GM23338 (cell line): Measurements from ENCODE around the gene DACT2. TPM values are rescaled to one million over a fixed set of nuclear protein-coding genes. Genes with fewer than 3 reads are reported as not detected.

Source experiments
- ATAC-seq: fragments of 200-7000 bp; cut with Tn5 transposase; 3 replicates; pipeline ENCODE4 v1.9.1; 2020
- DNase-seq: peaks from one replicate; pipeline ENCODE4 v3.0.0-alpha.2; 2015; ENCODE audit warnings: low spot score
- H2AFZ ChIP-seq: fragments of 200-600 bp; sonication (generic); 2 replicates; pipeline ENCODE4 v1.8.0; 2016; ENCODE audit warnings: antibody characterized with exemption, mild to moderate bottlenecking, moderate library complexity
- H3F3A ChIP-seq: fragments of 200-600 bp; sonication (generic); replicated peaks from 2 replicates; pipeline ENCODE4 v1.8.0; 2017; ENCODE audit warnings: antibody characterized with exemption, mixed run types, low read depth
- H3K27ac ChIP-seq: fragments of 200-600 bp; sonication (generic); 2 replicates; pipeline ENCODE4 v1.6.1; 2016; ENCODE audit warnings: low read depth
- H3K27me3 ChIP-seq: fragments of 200-600 bp; sonication (generic); 2 replicates; pipeline ENCODE4 v1.8.0; 2016; ENCODE audit warnings: mild to moderate bottlenecking, mixed run types, moderate library complexity; ENCODE audit not compliant: insufficient read depth
- H3K36me3 ChIP-seq: fragments of 200-600 bp; sonication (generic); 2 replicates; pipeline ENCODE4 v1.8.0; 2016; ENCODE audit warnings: mild to moderate bottlenecking; ENCODE audit not compliant: insufficient read depth
- H3K4me1 ChIP-seq: fragments of 200-600 bp; sonication (generic); 2 replicates; pipeline ENCODE4 v1.8.0; 2016; ENCODE audit warnings: mild to moderate bottlenecking, moderate library complexity; ENCODE audit not compliant: insufficient read depth
- H3K4me2 ChIP-seq: fragments of 200-600 bp; sonication (generic); 2 replicates; pipeline ENCODE4 v1.7.1; 2017; ENCODE audit warnings: mixed run types
- H3K4me3 ChIP-seq: fragments of 200-600 bp; sonication (generic); 2 replicates; pipeline ENCODE4 v1.6.1; 2016; ENCODE audit warnings: mixed run types
- H3K79me2 ChIP-seq: fragments of 200-600 bp; sonication (generic); replicated peaks from 2 replicates; pipeline ENCODE4 v1.8.0; 2017; ENCODE audit warnings: mild to moderate bottlenecking; ENCODE audit not compliant: insufficient read depth
- H3K9me2 ChIP-seq: fragments of 200-600 bp; sonication (generic); 2 replicates; pipeline ENCODE4 v1.8.0; 2017; ENCODE audit not compliant: insufficient read depth
- H4K20me1 ChIP-seq: fragments of 200-600 bp; sonication (generic); replicated peaks from 2 replicates; pipeline ENCODE4 v1.8.0; 2017; ENCODE audit warnings: mild to moderate bottlenecking; ENCODE audit not compliant: insufficient read depth
- H3K27ac Mint-ChIP-seq: 2 replicates; pipeline ENCODE4 v1.8.0; 2020; ENCODE audit warnings: inconsistent platforms, mild to moderate bottlenecking, moderate library complexity, mixed read lengths
- H3K27me3 Mint-ChIP-seq: 3 replicates; pipeline ENCODE4 v1.8.0; 2022; ENCODE audit warnings: low read depth, mild to moderate bottlenecking, moderate library complexity, mixed read lengths, inconsistent platforms; ENCODE audit not compliant: insufficient read depth, poor library complexity
- H3K36me3 Mint-ChIP-seq: 3 replicates; pipeline ENCODE4 v1.8.0; 2021; ENCODE audit warnings: low read depth, mild to moderate bottlenecking, inconsistent platforms, moderate library complexity, mixed read lengths
- H3K4me1 Mint-ChIP-seq: 3 replicates; pipeline ENCODE4 v1.8.0; 2020; ENCODE audit warnings: mild to moderate bottlenecking, inconsistent platforms, mixed read lengths
- H3K4me3 Mint-ChIP-seq: 3 replicates; pipeline ENCODE4 v1.8.0; 2021; ENCODE audit warnings: moderate library complexity, mild to moderate bottlenecking, inconsistent platforms, mixed read lengths
- H3K9me3 Mint-ChIP-seq: 3 replicates; pipeline ENCODE4 v1.8.0; 2020; ENCODE audit warnings: moderate library complexity, mild to moderate bottlenecking, inconsistent platforms, mixed read lengths
- CREB1 ChIP-seq: fragments of 250-450 bp; sonication (Bioruptor Pico); IDR thresholded peaks from 2 replicates; pipeline ENCODE4 v1.5.0; 2020; ENCODE audit warnings: low read depth, mild to moderate bottlenecking, moderate library complexity
- EZH2 ChIP-seq: fragments of 200-600 bp; sonication (generic); IDR thresholded peaks from one replicate; pipeline ENCODE4 v1.8.0; 2017; ENCODE audit warnings: antibody characterized with exemption, mild to moderate bottlenecking, low read depth; ENCODE audit not compliant: unreplicated experiment
- EZH2phosphoT487 ChIP-seq: fragments of 200-600 bp; sonication (generic); IDR thresholded peaks from one replicate; pipeline ENCODE4 v1.8.1; 2018; ENCODE audit warnings: antibody characterized with exemption; ENCODE audit not compliant: unreplicated experiment
- NANOG ChIP-seq: IDR thresholded peaks from 2 replicates; pipeline ENCODE4 v1.6.1; 2016; ENCODE audit warnings: antibody characterized with exemption, borderline replicate concordance
- POLR2AphosphoS5 ChIP-seq: IDR thresholded peaks from 2 replicates; pipeline ENCODE4 v1.6.1; 2016; ENCODE audit warnings: antibody characterized with exemption, low read depth
- STAT1 ChIP-seq: IDR thresholded peaks from one replicate; pipeline ENCODE4 v1.6.1; 2016; ENCODE audit warnings: antibody characterized with exemption; ENCODE audit not compliant: unreplicated experiment
- ZNF331 ChIP-seq: fragments of 250-450 bp; sonication (Bioruptor Pico); IDR thresholded peaks from 2 replicates; pipeline ENCODE4 v1.5.0; 2020; ENCODE audit warnings: low read depth, mild to moderate bottlenecking, moderate library complexity
- polyA plus RNA-seq: library from polyadenylated mRNA; unstranded; fragments of >200 nt; fragmentation: Nextera tagmentation; extraction: Ambion mirVana; gene quantifications from 2 replicates; pipeline ENCODE4 v1.2.1, GENCODE V29; 2016
- total RNA-seq: library from RNA; depleted of rRNA; stranded (reverse); fragments of >200 nt; shearing (Covaris generic); gene quantifications from 2 replicates; pipeline ENCODE4 v1.2.3, GENCODE V29; 2014
- TF ChIP-seq, protein P1 (sequence below), 2 experiments: fragments of 200-600 bp in 1 of 2; sonication (generic) in 1 of 2; conservative IDR thresholded peaks; 2 replicates each; pipeline versions ENCODE4 v1.5.1 to v1.6.1; 2016 to 2017; ENCODE audit warnings: antibody characterized with exemption in 2 of 2, low read depth in 2 of 2, mild to moderate bottlenecking in 2 of 2, moderate library complexity in 1 of 2
- TF ChIP-seq, protein P2 (sequence below): fragments of 250-450 bp; sonication (Bioruptor Pico); IDR thresholded peaks from 2 replicates; pipeline ENCODE4 v1.5.0; 2020; ENCODE audit warnings: mild to moderate bottlenecking, moderate library complexity
- TF ChIP-seq, protein P3 (sequence below): IDR thresholded peaks from 2 replicates; pipeline ENCODE4 v1.6.1; 2016; ENCODE audit warnings: antibody characterized with exemption
- TF ChIP-seq, protein P4 (sequence below): IDR thresholded peaks from one replicate; pipeline ENCODE4 v1.6.1; 2018; ENCODE audit warnings: antibody characterized with exemption; ENCODE audit not compliant: unreplicated experiment

The DACT2 gene
- total and polyA plus RNA-seq, 2 experiments from 2014 or later = 1.8 to 10.6 TPM

DNA sequence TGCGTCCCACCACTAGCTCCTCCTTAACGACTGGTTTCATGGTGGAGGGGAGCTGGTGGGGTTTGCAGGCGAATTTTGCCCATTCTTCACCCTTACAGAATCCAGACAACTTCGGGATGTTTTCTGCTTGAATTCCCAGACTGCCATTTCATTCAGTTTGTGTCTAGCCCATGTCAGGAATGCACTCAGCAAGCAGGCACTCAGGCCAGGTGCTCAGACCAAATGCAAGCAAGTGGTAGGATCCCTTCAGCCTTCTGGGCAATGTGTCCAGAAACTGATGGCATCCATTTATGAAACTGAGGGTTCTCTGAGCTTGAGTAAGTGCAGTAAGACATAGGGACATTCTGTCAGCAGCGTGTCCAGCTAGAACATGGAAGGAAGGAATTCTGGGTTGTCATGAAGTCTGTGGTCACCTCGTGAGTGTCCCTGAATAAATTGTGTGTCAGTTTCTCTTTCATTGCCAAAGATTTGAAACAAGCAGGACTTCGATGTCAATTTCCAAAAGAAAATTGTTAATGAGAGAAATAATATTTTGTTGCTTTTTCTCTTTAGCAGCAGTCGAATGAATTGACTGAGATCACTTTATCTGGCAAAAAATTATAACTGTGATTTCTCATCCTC lies 21.8 kb upstream of the DACT2 start:
- Mint-ChIP-seq H3K27me3 (peaks cover 11% of the 10 kb centered on the region), H3K27ac (no peak overlapping the region), H3K4me1 (peaks cover 11% of the 10 kb centered on the region; the same call in 2 of the 3 replicates), H3K9me3 (no peaks in the 10 kb centered on the region), H3K36me3 (no peaks in the 10 kb centered on the region; the same call in 2 of the 3 replicates), H3K4me3 (no peak overlapping the region)
- Histone ChIP-seq H3K36me3 (no peaks in the 10 kb centered on the region), H3K27me3 (no peaks in the 10 kb centered on the region), H3K27ac (no peak overlapping the region), H3K4me1 (no peaks in the 10 kb centered on the region), H3F3A (no peaks in the 10 kb centered on the region), H3K79me2 (no peaks in the 10 kb centered on the region), H3K4me2 (no peak overlapping the region), H3K9me2 (no peaks in the 10 kb centered on the region), H4K20me1 (no peaks in the 10 kb centered on the region), H2AFZ (no peak overlapping the region), H3K4me3 (no peak overlapping the region)
- TF ChIP-seq, protein P1, sequence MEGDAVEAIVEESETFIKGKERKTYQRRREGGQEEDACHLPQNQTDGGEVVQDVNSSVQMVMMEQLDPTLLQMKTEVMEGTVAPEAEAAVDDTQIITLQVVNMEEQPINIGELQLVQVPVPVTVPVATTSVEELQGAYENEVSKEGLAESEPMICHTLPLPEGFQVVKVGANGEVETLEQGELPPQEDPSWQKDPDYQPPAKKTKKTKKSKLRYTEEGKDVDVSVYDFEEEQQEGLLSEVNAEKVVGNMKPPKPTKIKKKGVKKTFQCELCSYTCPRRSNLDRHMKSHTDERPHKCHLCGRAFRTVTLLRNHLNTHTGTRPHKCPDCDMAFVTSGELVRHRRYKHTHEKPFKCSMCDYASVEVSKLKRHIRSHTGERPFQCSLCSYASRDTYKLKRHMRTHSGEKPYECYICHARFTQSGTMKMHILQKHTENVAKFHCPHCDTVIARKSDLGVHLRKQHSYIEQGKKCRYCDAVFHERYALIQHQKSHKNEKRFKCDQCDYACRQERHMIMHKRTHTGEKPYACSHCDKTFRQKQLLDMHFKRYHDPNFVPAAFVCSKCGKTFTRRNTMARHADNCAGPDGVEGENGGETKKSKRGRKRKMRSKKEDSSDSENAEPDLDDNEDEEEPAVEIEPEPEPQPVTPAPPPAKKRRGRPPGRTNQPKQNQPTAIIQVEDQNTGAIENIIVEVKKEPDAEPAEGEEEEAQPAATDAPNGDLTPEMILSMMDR (conservative IDR thresholded peaks at IDR 0.05; ENCODE audit: low read depth in 2 of 2) = no peak
- TF ChIP-seq EZH2phosphoT487 (no peak), POLR2AphosphoS5 (no peak), NANOG (no peak), CREB1 (no peak), ZNF331 (CRISPR knock-in tag) (no peak), EZH2 (no peak), STAT1 (no peak)
- TF ChIP-seq, protein P2, sequence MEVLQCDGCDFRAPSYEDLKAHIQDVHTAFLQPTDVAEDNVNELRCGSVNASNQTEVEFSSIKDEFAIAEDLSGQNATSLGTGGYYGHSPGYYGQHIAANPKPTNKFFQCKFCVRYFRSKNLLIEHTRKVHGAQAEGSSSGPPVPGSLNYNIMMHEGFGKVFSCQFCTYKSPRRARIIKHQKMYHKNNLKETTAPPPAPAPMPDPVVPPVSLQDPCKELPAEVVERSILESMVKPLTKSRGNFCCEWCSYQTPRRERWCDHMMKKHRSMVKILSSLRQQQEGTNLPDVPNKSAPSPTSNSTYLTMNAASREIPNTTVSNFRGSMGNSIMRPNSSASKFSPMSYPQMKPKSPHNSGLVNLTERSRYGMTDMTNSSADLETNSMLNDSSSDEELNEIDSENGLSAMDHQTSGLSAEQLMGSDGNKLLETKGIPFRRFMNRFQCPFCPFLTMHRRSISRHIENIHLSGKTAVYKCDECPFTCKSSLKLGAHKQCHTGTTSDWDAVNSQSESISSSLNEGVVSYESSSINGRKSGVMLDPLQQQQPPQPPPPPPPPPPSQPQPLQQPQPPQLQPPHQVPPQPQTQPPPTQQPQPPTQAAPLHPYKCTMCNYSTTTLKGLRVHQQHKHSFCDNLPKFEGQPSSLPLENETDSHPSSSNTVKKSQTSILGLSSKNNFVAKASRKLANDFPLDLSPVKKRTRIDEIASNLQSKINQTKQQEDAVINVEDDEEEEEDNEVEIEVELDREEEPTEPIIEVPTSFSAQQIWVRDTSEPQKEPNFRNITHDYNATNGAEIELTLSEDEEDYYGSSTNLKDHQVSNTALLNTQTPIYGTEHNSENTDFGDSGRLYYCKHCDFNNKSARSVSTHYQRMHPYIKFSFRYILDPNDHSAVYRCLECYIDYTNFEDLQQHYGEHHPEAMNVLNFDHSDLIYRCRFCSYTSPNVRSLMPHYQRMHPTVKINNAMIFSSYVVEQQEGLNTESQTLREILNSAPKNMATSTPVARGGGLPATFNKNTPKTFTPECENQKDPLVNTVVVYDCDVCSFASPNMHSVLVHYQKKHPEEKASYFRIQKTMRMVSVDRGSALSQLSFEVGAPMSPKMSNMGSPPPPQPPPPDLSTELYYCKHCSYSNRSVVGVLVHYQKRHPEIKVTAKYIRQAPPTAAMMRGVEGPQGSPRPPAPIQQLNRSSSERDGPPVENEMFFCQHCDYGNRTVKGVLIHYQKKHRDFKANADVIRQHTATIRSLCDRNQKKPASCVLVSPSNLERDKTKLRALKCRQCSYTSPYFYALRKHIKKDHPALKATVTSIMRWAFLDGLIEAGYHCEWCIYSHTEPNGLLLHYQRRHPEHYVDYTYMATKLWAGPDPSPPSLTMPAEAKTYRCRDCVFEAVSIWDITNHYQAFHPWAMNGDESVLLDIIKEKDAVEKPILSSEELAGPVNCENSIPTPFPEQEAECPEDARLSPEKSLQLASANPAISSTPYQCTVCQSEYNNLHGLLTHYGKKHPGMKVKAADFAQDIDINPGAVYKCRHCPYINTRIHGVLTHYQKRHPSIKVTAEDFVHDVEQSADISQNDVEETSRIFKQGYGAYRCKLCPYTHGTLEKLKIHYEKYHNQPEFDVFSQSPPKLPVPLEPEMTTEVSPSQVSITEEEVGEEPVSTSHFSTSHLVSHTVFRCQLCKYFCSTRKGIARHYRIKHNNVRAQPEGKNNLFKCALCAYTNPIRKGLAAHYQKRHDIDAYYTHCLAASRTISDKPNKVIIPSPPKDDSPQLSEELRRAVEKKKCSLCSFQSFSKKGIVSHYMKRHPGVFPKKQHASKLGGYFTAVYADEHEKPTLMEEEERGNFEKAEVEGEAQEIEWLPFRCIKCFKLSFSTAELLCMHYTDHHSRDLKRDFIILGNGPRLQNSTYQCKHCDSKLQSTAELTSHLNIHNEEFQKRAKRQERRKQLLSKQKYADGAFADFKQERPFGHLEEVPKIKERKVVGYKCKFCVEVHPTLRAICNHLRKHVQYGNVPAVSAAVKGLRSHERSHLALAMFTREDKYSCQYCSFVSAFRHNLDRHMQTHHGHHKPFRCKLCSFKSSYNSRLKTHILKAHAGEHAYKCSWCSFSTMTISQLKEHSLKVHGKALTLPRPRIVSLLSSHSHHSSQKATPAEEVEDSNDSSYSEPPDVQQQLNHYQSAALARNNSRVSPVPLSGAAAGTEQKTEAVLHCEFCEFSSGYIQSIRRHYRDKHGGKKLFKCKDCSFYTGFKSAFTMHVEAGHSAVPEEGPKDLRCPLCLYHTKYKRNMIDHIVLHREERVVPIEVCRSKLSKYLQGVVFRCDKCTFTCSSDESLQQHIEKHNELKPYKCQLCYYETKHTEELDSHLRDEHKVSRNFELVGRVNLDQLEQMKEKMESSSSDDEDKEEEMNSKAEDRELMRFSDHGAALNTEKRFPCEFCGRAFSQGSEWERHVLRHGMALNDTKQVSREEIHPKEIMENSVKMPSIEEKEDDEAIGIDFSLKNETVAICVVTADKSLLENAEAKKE (CRISPR knock-in tag) = no peak
- TF ChIP-seq, protein P3, sequence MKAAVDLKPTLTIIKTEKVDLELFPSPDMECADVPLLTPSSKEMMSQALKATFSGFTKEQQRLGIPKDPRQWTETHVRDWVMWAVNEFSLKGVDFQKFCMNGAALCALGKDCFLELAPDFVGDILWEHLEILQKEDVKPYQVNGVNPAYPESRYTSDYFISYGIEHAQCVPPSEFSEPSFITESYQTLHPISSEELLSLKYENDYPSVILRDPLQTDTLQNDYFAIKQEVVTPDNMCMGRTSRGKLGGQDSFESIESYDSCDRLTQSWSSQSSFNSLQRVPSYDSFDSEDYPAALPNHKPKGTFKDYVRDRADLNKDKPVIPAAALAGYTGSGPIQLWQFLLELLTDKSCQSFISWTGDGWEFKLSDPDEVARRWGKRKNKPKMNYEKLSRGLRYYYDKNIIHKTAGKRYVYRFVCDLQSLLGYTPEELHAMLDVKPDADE = no peak
- TF ChIP-seq, protein P4, sequence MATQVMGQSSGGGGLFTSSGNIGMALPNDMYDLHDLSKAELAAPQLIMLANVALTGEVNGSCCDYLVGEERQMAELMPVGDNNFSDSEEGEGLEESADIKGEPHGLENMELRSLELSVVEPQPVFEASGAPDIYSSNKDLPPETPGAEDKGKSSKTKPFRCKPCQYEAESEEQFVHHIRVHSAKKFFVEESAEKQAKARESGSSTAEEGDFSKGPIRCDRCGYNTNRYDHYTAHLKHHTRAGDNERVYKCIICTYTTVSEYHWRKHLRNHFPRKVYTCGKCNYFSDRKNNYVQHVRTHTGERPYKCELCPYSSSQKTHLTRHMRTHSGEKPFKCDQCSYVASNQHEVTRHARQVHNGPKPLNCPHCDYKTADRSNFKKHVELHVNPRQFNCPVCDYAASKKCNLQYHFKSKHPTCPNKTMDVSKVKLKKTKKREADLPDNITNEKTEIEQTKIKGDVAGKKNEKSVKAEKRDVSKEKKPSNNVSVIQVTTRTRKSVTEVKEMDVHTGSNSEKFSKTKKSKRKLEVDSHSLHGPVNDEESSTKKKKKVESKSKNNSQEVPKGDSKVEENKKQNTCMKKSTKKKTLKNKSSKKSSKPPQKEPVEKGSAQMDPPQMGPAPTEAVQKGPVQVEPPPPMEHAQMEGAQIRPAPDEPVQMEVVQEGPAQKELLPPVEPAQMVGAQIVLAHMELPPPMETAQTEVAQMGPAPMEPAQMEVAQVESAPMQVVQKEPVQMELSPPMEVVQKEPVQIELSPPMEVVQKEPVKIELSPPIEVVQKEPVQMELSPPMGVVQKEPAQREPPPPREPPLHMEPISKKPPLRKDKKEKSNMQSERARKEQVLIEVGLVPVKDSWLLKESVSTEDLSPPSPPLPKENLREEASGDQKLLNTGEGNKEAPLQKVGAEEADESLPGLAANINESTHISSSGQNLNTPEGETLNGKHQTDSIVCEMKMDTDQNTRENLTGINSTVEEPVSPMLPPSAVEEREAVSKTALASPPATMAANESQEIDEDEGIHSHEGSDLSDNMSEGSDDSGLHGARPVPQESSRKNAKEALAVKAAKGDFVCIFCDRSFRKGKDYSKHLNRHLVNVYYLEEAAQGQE = no peak
- ATAC-seq (no peak), DNase-seq (no peak)
